GM12801 (cell line): Measurements from ENCODE around the gene SLC24A4.

Experiments used
- TF ChIP-seq, protein P1 (sequence below): IDR thresholded peaks from one replicate; pipeline ENCODE4 v1.5.1; 2011; ENCODE audit warnings: control low read depth; ENCODE audit not compliant: insufficient read length; ENCODE audit errors: extremely low read depth

The SLC24A4 gene

DNA sequence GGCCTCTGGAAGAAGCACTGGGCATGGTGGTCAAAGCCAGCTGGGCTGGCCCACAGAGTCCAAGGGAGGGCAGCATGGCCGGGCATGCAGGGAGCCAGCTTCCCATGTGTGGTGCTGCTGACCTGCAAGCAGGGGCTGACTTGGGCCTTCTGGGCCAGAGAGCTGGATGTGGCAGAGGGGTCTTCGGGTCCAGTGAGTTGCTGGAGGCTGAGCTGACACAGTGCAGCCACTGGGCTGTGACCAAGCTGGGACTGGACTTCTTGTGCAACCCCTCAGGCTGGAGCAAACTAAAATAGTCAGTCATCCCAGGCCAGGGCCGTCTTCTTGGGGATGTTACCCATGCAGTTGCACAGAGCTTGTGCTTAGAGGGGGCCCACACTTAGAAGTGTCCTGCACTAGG, 183.3 kb downstream of the SLC24A4 start:
- TF ChIP-seq, protein P1, sequence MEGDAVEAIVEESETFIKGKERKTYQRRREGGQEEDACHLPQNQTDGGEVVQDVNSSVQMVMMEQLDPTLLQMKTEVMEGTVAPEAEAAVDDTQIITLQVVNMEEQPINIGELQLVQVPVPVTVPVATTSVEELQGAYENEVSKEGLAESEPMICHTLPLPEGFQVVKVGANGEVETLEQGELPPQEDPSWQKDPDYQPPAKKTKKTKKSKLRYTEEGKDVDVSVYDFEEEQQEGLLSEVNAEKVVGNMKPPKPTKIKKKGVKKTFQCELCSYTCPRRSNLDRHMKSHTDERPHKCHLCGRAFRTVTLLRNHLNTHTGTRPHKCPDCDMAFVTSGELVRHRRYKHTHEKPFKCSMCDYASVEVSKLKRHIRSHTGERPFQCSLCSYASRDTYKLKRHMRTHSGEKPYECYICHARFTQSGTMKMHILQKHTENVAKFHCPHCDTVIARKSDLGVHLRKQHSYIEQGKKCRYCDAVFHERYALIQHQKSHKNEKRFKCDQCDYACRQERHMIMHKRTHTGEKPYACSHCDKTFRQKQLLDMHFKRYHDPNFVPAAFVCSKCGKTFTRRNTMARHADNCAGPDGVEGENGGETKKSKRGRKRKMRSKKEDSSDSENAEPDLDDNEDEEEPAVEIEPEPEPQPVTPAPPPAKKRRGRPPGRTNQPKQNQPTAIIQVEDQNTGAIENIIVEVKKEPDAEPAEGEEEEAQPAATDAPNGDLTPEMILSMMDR: no peak

DNA sequence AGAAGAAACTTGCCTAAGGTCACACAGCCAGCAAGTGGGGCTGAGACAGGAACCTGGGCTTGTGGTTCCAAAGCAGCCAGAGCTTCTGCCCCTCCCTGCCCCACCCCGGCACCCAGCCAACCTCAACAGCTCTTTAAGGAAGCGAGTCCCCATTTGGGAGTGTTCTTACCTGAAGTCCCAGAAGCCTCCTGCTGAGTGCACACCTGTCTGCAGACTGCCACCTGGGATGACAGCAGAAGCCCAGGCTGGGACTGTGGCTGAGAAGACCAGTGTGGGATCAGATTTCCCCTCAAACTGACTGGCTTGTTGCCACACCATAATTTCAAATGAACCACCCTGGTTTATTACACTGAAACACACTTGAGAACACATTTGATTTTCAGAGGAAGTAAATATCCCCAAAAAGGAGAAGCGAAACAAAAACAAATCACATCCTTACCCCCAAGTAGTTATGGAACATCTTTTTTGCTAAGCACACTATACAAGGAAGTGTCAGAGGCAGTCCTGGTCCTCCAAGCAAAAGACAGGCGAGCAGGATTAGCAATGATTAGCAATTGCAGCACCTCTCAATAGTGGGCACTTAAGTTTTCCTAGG, 184.3 kb downstream of the SLC24A4 start:
- TF ChIP-seq, protein P1: no peak

DNA sequence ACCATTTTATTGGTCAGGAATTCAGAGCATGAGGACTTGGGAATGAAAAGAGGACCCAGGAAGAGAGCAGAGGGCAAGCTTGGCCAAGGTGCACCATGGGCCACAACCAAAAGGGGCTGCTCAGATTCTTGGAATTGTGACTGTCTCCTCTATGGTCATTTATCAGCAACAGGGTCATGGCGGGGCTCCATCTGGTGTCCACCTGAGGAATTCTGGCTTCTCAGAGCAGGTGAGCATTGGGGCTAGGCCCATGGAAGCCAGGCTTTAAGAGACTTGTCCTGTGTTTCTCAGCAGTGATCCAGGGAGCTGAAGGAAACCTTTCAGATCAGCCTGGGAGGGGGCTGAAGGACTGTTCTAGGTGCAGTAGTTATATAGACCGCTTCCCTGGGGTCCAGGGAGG, 188.0 kb downstream of the SLC24A4 start:
- TF ChIP-seq, protein P1: no peak

DNA sequence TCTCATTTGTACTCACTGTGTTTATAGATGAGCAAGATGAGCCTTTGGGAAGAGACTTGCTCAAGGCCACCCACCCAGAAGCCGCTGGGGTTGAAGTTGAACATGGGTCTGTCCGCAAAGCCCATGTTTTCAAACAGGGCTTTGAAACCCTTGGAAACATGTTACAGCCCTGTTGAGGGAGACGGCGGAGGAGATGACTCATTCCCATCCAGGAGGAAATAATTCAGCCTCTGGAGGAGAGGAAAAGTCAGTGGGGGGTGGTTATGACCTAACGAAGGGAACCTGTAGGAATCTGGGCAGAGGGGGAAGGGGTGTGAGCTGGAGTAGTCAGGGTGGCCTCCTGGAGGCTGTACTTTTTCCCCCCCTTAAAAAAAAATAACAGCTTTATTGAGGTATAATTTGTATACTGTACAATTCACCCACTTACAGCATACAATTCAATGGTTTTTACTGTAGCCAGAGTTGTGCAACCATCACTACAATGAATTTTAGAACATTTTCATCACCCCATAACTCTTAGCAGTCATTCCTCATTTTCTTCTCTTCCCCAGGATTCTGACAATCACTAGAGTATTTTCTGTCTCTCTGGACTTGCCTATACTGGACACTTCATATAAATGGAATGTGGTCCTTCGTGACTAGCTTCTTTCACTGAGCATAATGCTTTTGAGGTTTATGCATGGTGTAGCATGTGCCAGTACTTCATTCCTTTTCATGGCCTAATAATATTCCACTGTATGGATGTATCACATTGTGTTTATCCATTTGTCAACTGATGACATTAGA, 188.7 kb downstream of the SLC24A4 start:
- TF ChIP-seq, protein P1: no peak

DNA sequence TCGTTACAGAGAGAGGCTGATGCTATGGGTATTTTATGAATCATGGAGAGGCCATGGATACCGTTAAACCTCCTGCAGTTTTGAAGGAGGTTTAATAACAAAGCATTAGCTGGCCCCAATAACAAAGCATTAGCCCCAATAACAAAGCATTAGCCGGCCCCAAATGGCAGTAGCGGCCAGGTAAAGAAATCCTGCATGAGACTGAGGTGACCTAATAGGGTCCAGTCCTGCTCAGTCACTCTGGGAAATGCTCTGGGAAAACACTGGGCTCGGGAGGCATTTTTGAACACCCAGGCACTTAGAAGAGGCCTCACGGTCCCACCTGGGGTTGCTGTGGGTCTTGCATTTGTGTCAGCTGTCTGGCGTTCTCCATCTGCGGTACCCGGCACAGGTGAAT, 189.8 kb downstream of the SLC24A4 start:
- TF ChIP-seq, protein P1: no peak

DNA sequence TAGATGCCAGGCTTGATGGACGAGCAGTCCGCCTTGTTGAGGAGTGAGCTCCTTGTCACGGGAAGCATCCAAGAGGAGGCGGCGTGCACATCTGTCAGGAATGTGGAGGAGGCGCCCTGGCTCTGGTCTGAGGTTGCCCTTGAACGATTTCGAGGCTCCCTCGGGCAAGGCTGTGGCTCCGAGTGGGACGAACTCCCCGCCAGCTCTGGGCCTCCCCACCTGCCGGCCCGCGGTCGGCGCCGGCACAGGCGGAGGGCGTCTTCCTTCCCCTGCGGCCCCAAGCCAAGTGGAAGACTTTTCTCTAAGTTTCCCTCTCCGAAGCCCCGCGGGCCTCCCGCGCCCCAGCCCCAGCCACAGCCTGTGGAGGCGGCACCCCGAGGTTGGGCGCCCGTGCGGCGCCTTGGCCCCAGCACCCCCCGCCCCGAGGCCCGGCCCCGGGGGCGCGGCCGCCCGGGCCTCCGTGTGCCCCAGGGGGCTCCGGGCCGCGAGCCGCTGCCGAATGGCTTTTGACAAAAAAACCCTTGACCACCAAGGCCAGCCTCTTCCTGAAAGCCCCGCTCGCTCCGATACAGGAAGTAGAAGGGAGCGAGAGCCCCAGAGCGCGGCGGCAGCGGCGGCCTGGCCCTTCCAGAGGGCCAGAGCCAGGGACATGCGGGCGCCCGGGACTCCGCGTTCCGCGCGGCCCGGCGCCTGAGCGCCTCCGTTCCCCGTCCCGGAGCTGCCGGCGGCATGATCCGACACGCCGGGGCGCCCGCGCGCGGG, 190.4 kb downstream of the SLC24A4 start, which contains the start of gene RIN3:
Gene RIN3 (plus strand): TSS at position 578 of the 762 bp plus-strand sequence. CDS start 152 bp downstream, at position 730.
- TF ChIP-seq, protein P1: no peak
